Activated CD4-positive, alpha-beta T cell treated with anti-CD3 and anti-CD28 coated beads for 4 hours (primary cell): Measurements from ENCODE around the gene TMEM94.
"Not testable (repeated sequence)": the region's sequence is repeated elsewhere in the genome, so short reads cannot be mapped to it uniquely, and the experiment has no call there.

Experiments used
- DNase-seq, 2 donors: peaks; one replicate each; pipeline ENCODE4 v3.0.0-alpha.2; 2020

The TMEM94 gene

DNA sequence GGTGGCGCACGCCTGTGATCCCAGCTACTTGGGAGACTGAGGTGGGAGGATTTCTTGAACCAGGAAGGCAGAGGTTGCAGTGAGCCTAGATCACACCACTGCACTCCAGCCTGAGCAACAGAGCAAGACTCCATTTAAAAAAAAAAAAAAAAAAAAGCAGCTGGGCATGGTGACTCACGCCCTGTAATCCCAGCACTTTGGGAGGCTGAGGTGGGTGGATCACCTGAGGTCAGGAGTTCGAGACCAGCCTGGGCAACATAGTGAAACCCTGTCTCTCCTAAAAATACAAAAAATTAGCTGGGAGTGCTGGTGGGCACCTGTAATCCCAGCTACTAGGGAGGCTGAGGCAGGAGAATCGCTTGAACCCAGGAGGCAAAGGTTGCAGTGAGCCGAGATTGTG lies 10.5 kb upstream of the TMEM94 start:
- not testable (repeated sequence) for DNase-seq

- no peak for DNase-seq
These were observed 8.2 kb upstream of the TMEM94 start for GRCh38 chr17:75447951-75448856.

DNA sequence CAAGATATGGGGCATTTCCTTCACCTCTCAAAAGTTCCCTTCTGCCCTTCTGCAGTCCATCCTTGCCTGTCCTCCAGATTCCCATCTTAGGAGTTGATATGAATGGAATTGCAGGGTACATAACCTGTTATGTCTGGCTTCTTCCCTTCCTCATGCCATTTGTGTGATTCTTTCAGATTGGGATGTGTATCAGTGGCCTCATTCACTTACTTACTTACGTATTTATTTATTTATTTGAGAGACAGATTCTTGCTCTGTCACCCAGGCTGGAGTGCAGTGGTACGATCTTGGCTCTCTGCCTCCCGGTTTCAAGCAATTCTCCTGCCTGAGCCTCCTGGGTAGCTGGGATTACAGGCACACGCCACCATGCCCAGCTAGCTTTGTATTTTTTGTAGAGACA lies 6.2 kb upstream of the TMEM94 start:
- no peak for DNase-seq

DNA sequence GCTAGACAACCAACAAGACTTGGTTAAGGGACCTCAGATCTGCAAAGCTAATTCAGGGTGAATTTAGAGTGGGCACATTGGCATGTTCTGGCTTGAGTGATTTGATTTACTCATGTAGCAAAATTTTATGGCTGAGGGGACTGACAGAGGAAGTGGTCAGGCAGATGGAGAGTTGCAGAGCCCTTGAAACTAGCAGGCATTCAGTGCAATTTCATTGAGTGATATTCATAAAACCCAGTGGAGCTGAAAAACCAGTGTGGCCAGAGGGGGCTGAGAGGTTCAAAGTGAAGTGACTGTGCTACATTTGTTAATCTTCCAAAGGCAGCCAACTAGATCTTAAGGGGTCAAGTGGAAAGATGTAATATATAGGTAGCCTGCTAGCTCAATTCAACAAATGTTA lies 2.2 kb upstream of the TMEM94 start:
- DNase-seq: no peak

DNA sequence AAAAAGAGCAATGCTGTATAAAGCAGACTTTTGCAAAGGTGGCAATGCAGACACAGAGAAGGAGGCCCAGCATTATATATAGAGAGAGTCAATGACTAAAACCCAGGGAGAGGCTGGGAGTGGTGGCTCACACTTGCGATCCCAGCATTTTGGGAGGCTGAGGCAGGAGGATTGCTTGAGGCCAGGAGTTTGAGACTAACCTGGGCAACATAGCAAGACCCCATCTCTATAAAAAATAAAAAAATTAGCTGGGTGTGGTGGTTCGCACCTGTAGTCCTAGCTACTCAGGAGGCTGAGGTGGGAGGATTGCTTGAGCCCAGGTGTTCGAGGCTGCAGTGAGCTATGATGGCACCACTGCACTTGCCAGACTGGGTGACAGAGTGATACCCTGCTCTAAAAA lies 1.8 kb upstream of the TMEM94 start:
- DNase-seq: not testable (repeated sequence)

DNA sequence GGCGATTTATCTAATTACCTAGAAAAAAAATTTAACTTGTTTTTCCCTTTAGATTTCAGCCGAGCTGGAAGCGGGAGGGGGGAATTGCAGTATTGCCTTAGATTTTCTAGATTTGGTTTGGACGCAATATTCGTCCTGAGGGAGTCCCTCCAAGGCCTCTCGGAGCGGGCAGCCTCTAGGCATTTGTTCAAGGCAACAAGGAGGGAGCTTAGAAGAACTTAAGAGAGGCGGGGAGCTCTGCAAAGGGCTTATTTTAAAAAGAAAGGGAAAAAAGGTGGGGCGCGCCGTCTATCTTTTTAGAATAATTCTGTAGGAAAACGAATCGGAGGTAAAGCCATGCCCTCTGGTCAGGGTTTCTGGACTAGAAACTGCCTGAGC lies 407 bp upstream of the TMEM94 start:
- no peak for DNase-seq

- peak; percentile 2 to 3 for DNase-seq
These were observed 716 bp downstream of the TMEM94 start for GRCh38 chr17:75457047-75457654.

DNA sequence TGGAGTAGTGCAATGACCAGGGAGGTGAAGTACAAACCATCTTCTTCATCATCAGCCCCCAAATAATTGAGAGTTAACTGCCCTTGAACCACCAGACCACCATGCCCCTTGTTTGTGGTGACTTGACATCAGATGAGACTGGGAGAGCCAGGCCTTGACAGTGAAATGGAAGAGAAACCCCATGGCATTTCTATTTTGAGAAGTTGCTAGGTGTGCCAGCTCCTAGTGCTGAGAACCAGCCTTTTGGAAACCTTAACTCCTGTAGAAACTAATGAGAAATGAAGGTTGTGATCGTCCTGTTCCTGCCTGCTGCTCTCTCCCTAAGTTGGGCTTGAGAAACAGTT lies 2.8 kb downstream of the TMEM94 start:
- DNase-seq: no peak

- no peak for DNase-seq
These were observed 3.3 kb downstream of the TMEM94 start for GRCh38 chr17:75459590-75460267.

DNA sequence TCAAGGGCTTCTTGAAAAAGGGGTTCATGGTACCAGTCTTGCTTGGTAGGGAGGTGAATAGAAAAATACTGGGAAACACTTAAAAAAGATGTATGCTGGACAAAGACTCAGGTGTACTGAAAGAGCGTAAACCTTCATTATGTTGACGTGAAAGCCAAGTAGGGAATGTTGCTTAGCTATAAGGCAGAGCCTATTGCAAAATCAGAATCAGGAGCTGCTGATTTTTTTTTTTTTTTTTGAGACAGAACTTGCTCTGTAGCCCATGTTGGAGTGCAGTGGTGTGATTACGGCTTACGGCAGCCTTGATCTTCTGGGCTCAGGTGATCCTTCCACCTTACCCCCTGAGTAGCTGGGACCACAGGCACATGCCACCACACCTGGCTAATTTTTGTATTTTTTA lies 3.9 kb downstream of the TMEM94 start:
- no peak for DNase-seq

DNA sequence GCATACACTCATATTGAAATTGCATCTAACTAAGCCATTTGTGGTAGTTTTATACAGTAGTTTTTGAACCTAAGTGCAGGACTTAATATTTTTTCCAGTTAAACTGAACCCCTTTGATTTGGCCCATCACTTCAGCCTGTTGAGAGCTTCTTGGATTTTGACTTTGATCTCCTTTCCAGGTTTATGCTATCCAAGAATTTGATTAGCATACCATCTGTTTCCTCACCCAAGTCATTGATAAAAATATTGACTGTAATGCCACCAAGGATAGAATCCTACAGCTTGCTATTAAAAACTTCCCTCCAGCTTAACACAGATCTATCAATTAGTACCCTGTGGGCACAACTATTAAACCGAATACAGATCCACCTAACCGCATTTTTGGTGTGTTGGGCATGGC lies 7.2 kb downstream of the TMEM94 start:
- no peak for DNase-seq

GRCh38 chr17:75465039-75465438 lies 8.6 kb downstream of the TMEM94 start:
- DNase-seq: no peak

GRCh38 chr17:75468291-75468754 lies 11.9 kb downstream of the TMEM94 start:
- no peak for DNase-seq

GRCh38 chr17:75468779-75469373 lies 12.4 kb downstream of the TMEM94 start:
- DNase-seq: no peak

- no peak for DNase-seq
These were observed 14.8 kb downstream of the TMEM94 start for GRCh38 chr17:75471207-75471606.

GRCh38 chr17:75472119-75472518 lies 15.7 kb downstream of the TMEM94 start:
- no peak for DNase-seq

DNA sequence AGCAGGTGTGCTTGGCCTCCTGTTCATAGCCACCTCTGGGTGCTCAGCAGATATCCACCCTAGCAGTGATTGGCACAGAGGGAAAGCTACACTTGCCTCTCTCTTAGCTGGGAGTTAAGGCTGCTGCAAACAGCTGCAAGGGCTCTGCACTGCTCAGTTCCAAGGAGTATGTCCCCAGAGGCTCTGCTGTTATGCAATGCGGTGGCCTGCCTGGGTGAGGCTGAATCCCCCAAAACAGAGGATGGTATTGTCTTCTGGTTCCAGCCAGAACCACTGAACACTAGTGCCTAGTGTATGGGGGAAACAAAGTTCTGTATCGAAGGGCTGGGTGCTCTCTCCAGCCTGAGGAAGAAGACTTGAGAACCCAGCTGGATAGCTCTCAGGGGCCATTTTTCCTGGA lies 16.8 kb downstream of the TMEM94 start:
- no peak for DNase-seq

- no peak for DNase-seq
These were observed 18.3 kb downstream of the TMEM94 start for GRCh38 chr17:75474736-75475135.

- DNase-seq: no peak
These were observed 18.9 kb downstream of the TMEM94 start for GRCh38 chr17:75475144-75475835.

GRCh38 chr17:75475851-75476250 lies 19.4 kb downstream of the TMEM94 start:
- no peak for DNase-seq

GRCh38 chr17:75476271-75476671 lies 19.8 kb downstream of the TMEM94 start:
- no peak for DNase-seq

- DNase-seq: no peak
These were observed 20.5 kb downstream of the TMEM94 start for GRCh38 chr17:75476752-75477489.
